KBM-7 (cell line): ENCODE measurements around the gene CADPS.

Experiments
- DNase-seq: peaks from one replicate; pipeline ENCODE4 v3.0.0-alpha.2; 2015
- in situ Hi-C: fragments of 300-500 bp; cut with MboI; formaldehyde crosslinking; loops from 2 replicates; pipeline ENCODE4 v1.14.3; 2020; ENCODE audit warnings: low sequenced_read_pairs, low pct_unique_long_range_greater_than_20kb, mixed read lengths

The CADPS gene

DNA sequence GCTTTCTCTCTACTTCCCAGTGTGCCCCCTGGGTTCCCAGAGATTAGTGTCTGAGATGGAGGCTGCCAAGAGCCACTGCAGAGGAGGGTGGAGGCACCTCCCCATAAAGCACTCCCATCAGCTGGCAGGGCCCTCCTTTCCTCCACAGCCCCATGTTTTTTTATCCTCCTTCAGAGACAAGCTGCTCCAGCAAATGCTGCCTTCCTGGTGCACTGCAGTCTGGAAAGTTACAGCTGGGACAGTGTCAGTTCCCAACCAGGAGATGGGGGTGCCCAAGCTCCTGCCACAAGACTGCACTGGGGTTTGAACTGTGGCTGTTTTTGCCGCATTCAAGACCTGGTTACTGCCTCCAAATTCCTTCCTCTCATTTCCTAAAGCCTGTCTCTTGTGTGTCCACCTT is 206.1 kb downstream of the CADPS start:
- in situ Hi-C loops = no loop called here
- no peak for DNase-seq

DNA sequence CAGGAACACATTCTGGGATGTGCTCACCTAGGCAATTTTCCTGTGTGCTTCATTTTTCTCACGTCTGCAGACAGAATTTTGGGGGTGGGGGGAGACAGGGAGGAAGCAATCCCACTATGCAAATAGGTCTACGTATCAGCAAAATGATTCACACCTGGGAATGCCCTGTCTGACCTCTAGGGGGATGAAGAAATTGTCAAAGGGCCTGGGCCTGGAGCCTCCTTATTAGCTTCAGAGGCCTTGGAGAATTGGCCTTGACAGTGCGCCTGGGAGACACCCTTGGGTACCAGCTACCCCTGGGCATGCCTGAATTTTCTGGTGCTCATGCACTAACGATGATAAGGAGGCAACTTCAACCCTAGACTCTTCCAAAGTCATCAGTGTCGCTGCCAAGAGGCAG is 207.5 kb downstream of the CADPS start:
- in situ Hi-C loops = no loop called here
- DNase-seq = no peak

DNA sequence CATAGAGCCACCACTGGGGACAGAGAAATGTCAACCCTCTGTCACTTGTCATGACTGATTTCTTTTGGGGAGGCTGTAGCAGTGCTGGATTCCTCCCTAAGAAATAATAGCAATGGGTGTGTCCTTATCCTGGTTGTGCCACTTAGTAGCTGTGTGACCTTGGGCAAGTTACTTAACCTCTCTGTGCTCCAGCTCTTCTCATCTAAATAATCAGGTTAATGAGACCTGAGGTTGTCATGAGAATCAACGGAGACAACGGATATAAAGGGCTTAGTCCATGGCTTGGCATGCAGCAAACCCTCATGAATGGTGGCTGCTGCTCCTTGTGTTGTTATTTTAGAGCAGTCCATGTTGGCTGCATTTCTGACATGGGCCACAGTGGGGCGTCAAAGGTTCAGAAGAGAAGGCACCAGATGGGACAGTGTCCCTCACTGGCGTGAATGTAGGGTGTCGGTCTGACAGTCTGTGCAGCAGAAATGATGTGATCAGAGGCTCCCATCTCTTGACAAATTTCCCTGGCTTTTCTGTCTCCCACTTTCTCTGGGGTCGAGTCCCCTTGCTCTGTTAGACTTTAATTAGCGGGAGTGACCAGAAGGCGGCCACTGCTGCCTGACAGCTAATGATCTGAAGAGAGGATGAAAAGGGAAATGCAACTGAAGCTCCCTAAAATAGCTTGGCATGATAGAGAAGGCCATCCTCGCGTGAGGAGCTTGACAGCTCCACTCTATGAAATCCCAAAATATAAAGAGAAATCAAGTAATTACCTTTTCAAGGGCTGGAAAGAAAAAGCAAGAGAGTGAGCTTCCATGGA is 209.4 kb downstream of the CADPS start:
- peak; percentile 73 for DNase-seq
- in situ Hi-C loops = no loop called here

DNA sequence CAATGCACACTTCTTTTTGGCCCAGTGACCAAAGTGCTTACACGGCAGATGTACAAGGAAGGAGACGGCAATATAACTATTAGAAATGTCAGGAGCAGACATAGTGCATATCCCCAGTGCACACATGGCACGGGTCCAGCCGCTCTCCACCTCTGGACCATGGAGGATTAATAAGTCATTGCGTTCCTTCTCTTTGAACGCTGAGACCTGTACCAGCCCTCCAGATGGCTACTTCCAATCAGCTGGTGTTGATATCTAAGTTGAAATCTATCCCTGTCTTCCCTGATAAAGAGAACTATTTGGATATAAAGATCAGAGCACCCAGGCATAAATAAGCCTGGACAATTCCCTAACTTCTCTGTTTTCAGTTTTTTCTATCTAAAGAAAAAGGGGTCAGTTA is 212.5 kb downstream of the CADPS start:
- in situ Hi-C loops = no loop called here
- DNase-seq = no peak

DNA sequence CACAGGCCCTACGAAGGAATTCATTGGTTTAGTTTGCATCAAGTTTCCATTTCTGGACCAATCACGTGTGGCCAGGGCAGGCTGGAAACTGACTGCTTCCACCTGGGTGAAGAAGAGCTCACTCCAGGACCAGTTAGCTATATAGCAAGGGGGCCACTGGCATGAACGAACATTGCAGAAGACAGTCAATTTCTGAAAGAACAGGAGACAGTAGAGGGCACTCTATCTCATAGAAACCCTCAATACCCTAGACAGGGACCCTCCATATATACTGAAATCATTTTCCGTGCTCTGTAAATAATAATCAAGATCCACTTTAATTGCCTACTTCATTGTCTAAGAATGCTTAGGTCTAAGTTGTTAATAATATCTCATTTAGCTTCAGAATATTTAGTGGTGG is 215.6 kb downstream of the CADPS start:
- in situ Hi-C loops = no loop called here
- no peak for DNase-seq

DNA sequence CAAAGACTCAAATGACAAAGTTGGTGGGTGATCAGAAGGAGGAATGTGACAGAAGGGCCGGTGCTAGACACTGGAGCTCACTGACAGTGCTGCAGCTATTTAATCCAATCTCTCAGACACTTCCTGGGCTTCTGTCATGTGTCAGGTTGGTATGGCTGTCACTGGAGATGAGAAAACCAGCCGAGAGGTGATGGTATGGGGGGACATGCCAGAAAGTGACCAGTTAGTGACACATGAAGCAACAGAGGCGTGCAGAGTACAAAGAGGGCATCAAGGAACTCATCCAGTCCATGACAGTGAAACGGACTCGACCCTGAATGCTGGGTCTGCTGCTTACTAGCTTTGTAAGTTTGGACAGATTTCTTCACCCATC is 219.5 kb downstream of the CADPS start:
- DNase-seq = no peak

DNA sequence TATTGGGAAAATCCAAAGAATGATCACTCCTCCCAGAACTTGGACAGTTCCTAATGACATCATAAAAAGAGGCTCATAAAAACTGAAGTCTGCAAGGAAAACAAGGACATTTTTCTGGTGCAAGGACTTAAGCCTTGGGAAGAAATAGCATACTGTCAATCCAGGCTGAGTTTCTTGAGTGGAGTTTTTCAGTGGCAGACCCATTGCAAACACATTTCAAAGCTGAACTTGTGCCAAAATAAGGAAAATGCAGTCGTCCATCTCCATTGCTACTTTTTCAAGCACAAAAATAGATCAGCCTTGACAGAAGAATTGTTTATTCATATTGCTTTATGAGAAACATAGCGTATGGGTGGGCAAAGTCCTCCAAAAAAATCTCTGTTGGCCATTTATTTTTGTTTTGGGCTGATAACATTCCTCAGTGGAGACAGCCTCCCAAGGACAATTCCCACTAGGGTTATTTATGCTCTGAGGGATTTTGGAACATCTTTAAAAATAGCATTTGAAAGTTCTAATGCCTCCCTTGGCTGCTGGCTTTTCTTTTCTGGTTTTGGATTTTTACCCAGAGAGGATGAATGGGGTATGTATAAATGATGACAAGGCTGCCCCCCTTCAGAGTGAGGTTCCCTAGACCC is 220.0 kb downstream of the CADPS start:
- in situ Hi-C loops = no loop called here
- no peak for DNase-seq

More for the DNA sequence above, 219.5 kb downstream of the CADPS start:
- in situ Hi-C loops = no loop called here

DNA sequence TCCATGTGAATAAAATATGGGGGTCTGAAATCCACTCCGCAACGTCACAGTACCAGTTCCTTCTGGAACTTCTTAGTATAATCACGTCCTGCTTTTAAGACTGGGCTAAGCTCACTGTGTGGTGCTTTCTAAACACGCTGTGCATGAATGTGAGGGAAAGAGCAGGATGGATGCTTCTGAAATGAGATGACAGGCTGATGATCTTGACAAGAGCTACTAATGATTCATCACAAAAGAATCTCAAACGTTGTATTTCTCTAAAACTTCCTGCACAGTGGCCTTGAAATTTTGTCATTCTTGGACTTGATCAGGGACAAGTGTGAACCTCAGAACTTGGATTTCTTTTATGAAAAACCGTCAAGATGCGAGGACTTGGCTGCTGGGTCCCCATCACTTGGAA is 221.4 kb downstream of the CADPS start:
- in situ Hi-C loops = no loop called here
- no peak for DNase-seq

DNA sequence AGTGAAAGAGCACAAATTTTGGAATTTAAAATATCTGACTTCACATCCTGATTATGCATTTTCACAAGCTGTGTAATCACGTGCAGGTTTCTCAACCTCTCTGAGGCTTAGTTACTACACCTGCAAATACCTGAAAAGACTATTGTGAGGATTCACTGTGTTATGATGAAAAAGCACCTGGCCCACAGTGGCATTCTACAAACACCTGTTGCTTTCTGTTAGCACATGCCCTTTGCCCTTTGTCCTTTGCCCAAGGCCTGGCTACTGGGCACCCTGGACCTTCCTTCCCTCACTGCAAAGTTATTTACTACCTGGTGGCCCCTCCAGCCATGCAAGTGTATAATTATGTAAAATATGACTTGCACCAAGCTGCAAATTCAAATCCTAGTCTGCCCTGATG is 227.5 kb downstream of the CADPS start:
- in situ Hi-C loops = no loop called here

DNA sequence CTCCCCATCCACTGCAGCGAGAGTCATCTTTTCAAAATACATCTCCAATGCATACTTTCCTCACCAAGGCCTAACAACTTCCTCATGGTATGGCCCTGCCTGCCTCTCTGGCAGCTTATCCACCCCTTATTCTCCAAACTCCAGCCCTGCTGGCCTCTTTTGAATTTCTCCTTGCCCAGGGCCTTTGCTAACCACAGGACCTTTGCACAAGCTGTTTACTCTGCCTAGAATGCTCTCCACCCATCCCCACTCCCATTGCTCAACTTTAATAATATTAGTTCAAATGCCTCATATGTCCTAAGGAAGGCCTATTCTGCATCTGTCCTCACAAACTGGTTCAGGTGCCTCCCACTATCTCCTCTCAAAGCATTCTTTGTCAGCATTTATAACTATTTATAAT is 230.7 kb downstream of the CADPS start:
- no peak for DNase-seq
- in situ Hi-C loops = no loop called here

More for the DNA sequence above, 227.5 kb downstream of the CADPS start:
- DNase-seq = no peak

DNA sequence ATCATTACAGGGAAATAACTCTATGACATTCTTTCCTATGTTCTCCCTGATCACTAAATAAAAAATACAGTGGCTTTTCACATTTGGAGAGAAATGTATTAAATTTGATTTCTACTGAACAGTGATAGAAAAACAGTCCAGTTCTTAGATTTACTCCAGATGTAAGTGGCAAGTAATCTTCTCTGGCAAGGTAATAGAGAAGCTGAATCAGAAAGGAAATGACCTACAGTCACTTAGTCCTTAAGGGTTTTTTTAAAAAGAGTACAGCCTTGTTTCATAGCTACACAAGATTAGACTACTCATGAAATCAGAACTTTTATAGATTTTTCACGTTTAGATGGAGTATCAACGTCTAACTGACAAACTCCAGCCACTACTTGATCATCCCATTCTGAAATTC is 236.9 kb downstream of the CADPS start:
- in situ Hi-C loops = no loop called here
- DNase-seq = no peak

DNA sequence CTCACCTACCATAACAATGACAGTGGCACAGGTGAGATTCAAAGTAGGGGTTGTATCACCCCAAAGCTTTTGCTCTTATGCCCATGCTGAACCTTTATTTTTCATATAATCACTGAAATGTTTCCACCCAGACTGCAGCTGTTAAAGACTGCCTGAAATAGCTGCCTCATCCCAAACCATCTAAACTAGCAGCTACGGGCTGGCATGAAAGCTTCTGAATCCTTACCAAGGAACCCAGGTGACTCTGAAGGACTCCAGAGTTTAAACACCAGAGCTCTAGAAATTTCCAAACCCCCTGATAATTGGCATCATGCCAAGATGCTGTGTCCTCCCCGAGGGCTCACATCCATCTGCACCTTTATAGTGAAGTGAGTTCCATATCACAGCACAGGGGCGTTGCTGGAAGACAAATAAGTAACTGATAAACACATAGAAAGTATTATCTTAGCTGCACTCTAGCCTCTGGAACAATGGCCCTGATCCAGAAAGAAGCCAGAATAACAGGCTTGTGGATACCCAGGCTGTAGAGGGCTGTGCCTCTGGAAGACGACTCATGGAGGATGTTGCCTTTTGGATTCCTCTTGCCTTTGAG is 238.9 kb downstream of the CADPS start:
- in situ Hi-C loops = no loop called here

DNA sequence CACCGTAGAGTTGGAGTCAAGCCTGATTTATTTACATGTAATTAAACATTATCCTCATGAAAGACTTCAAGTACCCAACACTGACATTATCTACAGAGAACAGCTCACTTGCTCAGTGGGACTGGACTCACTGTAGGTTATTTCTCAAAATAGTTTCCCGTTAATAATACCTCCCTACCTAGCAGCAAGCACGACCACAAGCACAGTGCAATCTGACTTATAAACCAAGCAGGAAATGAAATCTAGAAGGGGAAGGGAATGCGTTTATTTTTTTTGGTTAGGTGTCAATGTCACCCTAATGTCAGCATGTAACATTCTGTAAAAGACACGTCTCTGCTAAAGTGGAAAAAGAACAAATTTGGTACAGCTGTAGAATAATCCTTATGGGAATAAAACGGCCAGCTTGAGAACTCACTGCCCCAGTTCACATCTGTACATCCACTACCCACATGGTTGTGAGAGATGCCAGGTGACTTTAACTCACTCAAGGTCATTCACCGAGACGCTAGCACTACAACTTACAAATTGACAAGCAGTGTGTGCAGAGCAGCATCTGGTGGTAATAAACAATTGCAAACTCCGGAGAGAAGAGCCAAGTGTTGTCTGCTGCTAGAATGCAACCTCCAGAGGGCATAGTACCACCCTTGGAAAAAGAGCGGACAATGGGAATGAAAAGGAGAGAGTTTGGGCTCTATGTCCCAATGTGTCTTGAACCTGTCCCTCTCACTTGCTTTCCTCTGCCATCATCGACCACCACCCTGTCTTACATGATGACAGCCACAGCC is 242.5 kb downstream of the CADPS start:
- DNase-seq = no peak
- in situ Hi-C loops = no loop called here

More for the DNA sequence above, 238.9 kb downstream of the CADPS start:
- no peak for DNase-seq

DNA sequence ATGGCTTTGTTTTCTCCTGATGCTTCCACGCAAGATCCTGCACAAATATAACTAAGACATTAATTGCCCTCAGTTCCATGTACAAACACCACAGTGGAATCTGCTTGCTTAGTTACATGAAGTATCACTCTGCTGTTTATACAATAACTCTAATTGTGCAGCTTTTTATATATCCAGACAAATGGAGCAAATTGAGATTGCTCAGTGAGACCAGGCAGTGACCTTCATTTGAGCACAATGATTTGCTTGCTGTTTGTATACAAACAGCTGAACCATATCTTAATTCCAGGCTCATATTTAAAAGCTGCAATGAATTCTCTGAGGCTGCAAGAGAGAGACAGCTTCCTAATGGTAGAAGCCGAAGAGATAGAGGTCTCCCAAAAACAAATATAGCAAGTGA is 243.7 kb downstream of the CADPS start:
- in situ Hi-C loops = no loop called here
- DNase-seq = no peak

DNA sequence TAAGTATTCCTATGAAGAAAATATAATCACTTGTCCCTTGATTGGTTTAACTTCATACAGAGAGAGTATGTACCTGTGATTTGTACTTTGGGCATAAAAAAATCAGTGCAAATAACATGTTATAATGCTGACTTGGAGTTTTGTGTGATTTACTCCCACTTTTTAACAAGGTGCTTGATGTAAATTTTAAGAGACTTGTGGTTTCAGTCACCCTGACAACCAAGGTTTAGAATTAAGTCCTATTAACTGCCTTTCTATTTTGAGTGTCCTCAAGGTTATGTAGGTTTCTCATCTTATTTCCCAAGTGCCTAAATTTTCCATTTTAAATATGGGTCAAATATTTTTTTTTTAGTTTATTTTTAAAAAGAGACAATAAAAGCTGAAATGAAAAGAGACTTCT is 244.6 kb downstream of the CADPS start:
- in situ Hi-C loops = no loop called here
- no peak for DNase-seq

DNA sequence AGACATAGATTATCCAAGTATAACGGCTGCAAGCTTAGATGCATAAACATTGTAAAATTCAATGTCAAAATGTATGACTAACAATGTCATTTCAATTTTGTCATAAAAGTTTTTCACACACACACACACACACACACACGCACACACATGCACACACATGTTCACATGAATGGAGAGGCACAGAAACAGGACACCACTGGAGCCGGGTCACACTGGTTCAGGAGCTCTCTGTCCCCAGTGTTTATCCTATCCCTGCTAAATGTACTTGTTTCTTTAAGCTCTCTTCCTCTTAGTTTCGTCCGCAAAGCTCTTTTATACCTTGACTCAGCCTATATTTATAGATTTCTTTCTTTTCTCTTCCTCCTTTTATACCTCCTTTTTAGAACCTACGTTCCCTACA is 249.9 kb downstream of the CADPS start:
- in situ Hi-C loops = no loop called here
- no peak for DNase-seq

DNA sequence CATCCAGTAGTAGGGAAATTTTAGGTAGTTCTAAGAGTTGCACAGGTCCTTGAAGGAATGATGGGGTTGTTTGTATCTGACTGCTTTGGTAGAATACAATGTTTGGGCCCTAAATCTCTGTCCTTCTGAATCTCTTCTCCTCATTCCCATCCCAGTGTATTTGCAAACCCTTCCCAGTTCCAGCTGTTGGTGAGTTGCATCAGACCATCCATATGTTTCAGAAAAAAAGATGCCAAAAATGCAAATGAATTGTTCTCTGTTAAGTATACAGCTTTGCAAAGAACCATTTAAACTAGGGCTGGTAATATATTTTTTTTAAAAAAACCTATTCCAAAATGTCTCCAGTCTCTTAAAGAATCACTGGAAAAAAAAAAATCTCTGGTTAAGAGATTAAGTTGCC is 251.0 kb downstream of the CADPS start:
- no peak for DNase-seq
- in situ Hi-C loops = no loop called here

DNA sequence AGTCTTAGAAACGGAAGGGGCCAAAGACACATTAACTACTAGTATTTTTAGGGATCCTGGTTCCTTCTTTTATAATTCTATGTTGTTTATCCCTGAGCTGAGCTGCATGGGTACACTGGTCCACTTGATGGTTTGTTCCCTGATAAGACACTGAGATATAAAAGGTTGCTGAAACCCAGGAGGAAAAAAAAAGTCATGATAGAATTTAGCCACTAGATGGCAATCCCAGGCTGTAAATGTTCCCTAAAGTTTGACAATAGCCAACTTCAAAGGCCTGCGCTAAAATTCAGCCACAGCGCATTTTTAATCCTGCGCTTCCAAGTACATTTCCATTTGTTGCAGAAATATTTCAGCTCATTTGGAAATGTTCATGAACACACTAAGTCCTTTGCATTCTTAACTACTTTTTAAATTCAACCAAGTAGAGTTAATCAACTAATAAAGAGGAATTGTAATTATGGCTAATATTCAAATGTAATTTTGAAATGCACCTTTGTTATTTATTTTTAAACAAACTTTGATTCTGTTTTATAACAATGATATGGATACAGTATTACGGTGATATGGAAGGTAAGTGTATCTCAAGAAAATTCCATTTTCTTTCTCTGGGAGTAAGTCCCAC is 252.6 kb downstream of the CADPS start:
- in situ Hi-C loops = no loop called here
- peak; percentile 69 for DNase-seq

DNA sequence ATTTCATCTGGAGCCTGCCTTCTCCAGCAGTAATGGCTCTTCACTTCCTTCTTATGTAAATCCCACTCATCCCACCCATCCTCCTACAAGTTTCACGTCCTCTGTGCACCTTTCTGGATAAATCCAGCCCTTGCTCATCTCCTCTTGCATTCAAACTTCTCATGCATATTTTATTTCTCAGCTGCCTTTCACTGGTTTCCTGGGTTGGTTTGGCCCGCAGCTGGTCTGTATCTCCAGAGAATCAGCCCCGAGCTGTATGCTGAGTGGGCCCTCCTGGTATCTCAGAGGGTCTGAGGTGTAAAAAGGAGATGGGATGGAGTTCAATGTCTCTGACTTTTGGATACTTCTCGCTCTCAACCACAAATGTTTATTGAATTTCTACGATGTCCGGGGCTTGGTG is 253.3 kb downstream of the CADPS start:
- in situ Hi-C loops = no loop called here

More for the DNA sequence above, 253.3 kb downstream of the CADPS start:
- no peak for DNase-seq
